Stimulated activated CD8-positive, alpha-beta memory T cell treated with anti-CD3 and anti-CD28 coated beads, Interleukin-12 subunit alpha, Interleukin-12 subunit beta, amount 100 ng/mL, for 24 hours (primary cell): ENCODE results near the gene COBLL1.
"Not testable (repeated sequence)": the region's sequence is repeated elsewhere in the genome, so short reads cannot be mapped to it uniquely, and the experiment has no call there.

Experiments used
- DNase-seq: peaks from one replicate; pipeline ENCODE4 v3.0.0-alpha.2; 2020; ENCODE audit errors: extremely low read depth

Gene COBLL1

GRCh38 chr2:164717000-164717803 is 124.4 kb downstream of the COBLL1 start:
- no peak for DNase-seq

GRCh38 chr2:164714471-164714870 is 127.2 kb downstream of the COBLL1 start:
- no peak for DNase-seq

GRCh38 chr2:164711766-164712138 is 129.9 kb downstream of the COBLL1 start:
- no peak for DNase-seq

GRCh38 chr2:164710837-164711765 is 130.5 kb downstream of the COBLL1 start:
- no peak for DNase-seq

- DNase-seq: not testable (repeated sequence)
These were observed 131.3 kb downstream of the COBLL1 start for GRCh38 chr2:164710252-164710836.

GRCh38 chr2:164706522-164706921 is 135.1 kb downstream of the COBLL1 start:
- no peak for DNase-seq

- DNase-seq: no peak
These were observed 136.0 kb downstream of the COBLL1 start for GRCh38 chr2:164705412-164706167.

- no peak for DNase-seq
These were observed 137.5 kb downstream of the COBLL1 start for GRCh38 chr2:164703915-164704706.

- no peak for DNase-seq
These were observed 140.1 kb downstream of the COBLL1 start for GRCh38 chr2:164701565-164701964.

- DNase-seq: no peak
These were observed 141.2 kb downstream of the COBLL1 start for GRCh38 chr2:164700390-164700789.

- no peak for DNase-seq
These were observed 143.7 kb downstream of the COBLL1 start for GRCh38 chr2:164697688-164698461.

- DNase-seq: no peak
These were observed 145.0 kb downstream of the COBLL1 start for GRCh38 chr2:164696634-164697033.

- no peak for DNase-seq
These were observed 147.3 kb downstream of the COBLL1 start for GRCh38 chr2:164694275-164694695.

- DNase-seq: no peak
These were observed 147.8 kb downstream of the COBLL1 start for GRCh38 chr2:164693834-164694233.

- DNase-seq: no peak
These were observed 148.2 kb downstream of the COBLL1 start for GRCh38 chr2:164693390-164693789.

- no peak for DNase-seq
These were observed 148.7 kb downstream of the COBLL1 start for GRCh38 chr2:164692958-164693357.

- no peak for DNase-seq
These were observed 149.5 kb downstream of the COBLL1 start for GRCh38 chr2:164692114-164692513.

- DNase-seq: no peak
These were observed 150.2 kb downstream of the COBLL1 start for GRCh38 chr2:164691346-164691887.

GRCh38 chr2:164690361-164690760 is 151.3 kb downstream of the COBLL1 start:
- no peak for DNase-seq
